Germinal center (tissue), 1 donor: Measurements from ENCODE around the gene PLIN4.
"Not testable (repeated sequence)": the region's sequence is repeated elsewhere in the genome, so short reads cannot be mapped to it uniquely, and the experiment has no call there.

Experiments
- DNase-seq: peaks from one replicate; pipeline ENCODE4 v3.0.0; 2012; ENCODE audit warnings: mixed read lengths, low spot score

PLIN4 gene

DNA sequence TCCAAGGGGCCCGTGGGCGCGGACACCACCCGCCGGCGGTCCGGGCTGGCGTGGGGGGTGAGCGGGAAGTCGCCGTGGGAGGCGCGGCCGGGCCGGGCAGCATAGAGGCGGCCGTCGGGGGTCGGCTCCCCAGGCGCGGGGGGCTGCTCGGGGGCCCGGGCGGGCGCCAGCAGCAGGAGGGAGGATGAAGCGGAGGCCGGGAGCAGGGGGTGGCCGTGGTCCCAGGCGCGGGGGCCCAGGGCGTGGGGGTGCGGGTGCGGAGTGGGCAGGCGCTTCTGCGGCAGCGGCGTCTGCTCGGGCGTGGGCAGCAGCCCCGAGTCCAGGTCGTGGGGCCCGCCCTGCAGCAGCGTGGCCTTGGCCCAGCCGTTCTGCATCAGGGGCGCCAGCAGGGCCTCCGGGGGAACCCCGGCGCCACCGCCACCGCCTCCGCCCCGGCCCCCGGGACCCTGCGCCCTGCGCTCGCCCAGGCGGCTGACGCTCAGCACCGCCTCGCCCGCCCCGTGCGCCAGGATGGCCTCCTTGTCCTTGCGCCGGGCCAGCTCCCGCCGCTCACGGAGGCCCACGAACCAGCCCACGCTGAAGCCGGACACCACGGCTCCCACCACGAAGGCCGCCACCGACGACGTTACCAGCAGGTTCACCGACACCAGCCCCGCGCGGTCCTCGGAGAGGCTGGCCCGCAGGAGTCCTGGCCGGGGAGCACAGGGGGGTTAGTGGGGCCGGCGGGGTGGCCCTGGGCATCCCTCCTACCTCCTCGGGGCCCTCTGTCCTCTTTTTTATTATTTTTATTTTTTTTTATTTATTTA, 25.8 kb upstream of the PLIN4 start:
- no peak for DNase-seq

DNA sequence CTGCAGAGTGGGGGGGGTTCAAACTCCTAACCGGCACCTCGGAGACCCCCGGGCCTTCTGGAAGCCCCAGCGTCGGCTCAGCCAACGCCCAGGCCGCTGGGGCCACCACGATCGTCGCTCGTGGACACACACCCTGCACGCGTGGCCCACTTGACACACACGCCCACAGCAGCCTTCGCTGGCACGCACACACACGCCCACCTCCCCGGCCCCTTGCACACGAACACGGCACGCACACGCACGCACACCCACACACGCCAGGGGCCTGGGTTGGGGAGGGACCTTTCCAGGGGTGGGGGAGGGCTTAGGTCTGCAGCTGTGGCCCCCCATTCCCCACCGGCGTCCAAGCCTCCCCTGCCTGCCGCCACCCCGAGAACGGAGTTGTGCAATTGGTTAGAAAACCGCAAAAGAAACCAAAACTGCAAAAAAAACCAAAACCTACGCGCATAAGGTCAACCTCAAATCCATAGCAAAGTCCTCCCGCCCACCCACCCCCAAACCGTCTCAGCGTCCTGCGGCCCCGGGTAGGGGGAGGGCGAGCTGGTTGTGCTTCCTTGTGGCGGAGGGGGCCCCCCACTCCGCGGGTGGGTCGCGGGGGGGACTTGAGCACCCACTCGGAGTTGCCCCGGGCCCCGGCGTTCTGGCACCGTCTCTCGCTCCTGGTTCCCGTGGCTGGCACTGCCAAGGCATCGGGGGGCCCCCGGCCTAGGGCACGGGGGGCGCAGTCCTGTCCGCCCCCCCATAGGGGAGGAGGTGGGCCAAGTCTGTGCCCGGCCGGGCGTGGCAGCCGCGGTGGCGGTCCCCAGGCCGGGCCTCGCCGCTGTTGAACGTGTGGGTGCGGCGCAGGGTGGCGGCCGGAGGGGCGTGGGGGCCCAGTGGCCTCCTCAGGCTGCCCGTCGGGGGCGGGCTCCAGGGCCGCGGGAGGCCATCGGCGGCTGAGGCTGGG, 24.9 kb upstream of the PLIN4 start:
- no peak for DNase-seq

DNA sequence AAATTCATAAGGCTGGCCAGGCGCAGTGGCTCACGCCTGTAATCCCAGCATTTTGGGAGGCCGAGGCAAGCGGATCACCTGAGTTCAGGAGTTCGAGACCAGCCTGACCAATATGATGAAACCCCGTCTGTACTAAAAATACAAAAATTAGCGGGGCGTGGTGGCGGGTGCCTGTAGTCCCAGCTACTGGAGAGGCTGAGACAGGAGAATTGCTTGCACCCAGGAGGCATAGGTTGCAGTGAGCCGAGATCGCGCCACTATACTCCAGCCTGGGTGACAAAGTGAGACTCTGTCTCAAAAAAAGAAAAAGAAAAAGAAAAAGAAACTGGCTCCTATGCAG, 23.5 kb upstream of the PLIN4 start:
- not testable (repeated sequence) for DNase-seq

DNA sequence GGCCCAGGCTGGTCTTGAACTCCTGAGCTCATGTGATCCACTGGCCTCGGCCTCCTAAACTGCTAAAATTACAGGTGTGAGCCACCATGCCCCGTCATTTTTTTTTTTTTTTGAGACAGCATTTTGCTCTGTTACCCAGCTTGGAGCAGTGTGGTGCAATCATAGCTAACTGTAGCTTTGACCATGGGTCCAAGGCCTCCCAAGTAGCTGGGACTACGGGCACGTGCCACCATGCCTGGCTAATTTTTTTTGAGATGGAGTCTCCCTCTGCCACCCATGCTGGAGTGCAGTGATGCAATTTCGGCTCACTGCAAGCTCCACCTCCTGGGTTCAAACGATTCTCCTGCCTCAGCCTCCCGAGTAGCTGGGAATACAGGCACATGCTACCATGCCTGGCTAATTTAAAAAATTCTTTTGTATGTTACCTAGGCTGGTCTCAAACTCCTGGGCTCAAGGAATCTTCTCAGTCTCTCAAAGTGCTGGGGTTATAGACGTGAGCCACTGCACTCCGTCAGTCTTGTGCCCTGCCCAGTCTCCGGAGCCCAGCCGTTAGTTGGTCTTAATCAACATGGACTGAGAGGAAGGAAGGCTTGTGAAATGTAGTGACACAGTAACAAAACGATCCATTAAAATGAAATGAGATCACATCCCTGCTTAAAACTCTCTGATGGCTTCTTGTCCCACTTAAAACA, 23.0 kb upstream of the PLIN4 start:
- no peak for DNase-seq

DNA sequence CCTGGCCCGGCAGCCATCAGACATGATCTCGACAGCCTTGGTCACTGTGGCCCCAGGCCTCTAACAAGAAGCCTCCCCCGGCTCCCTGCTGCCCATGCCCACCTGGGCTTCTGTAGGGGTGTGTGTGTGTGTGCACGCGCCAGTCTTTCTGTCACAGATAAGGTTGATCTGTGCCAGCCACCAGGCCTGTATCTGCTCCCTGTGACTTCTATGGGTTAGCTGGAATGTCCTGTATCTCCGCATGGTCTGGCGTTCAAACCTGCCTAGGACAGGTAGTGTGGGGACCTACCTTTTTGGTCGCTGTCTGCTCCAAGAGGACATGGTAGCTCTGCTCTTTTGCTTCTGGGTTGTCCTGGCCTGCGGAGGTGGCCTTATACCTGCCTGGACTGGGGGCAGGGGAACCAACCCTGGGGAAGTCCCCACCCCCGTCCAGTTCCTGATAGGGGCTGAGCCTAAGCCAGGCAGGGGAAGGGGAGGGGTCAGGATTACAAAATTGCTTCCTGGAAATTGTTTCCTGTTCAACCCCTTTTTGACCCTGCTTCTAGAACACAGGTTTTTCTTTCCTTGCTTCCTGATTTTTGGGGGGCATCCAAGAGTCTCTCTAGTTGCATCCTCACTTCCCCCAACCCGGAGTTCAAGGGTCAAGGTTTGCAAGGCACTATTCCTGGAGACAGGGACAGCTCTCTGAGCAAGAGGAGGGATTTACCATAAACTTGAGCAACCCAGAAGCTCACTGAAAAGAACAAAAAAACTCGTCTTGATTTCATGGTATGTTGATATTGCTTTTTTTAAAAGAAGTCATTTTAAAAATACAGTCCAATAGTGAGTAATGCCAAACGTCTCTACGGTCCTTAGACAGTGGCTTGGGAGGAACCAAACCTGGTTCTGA, 21.7 kb upstream of the PLIN4 start, which contains the start of gene LRG1:
TSS of gene LRG1 (minus strand) at position 344 of the 889 bp plus-strand sequence. CDS start at position 321, 23 bp downstream.
- peak; percentile 47 for DNase-seq

DNA sequence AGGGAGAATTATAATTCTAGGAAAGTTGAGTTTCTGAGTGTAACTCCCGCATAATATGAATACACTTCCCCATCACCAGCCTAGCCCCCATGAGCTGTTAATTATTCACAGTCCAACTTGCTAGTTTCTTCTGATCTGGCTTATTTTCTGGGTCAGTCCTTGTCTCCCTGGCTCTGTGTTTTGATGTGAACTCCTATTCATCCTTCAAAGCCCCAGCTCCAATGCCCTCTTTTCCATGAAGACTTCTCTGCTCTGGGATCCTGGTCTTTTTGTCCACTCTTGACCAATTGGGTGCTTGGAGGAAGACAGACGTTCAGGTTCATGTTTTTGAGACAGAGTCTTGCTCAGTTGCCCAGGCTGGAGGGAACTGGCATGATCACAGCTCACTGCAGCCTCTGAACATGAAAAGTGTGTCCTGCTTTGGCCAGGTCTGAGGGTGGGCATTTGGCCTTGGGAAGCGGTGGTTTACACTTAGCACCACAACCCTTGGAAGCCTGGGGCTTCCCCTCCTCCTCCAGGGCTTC, 20.9 kb upstream of the PLIN4 start:
- no peak for DNase-seq

DNA sequence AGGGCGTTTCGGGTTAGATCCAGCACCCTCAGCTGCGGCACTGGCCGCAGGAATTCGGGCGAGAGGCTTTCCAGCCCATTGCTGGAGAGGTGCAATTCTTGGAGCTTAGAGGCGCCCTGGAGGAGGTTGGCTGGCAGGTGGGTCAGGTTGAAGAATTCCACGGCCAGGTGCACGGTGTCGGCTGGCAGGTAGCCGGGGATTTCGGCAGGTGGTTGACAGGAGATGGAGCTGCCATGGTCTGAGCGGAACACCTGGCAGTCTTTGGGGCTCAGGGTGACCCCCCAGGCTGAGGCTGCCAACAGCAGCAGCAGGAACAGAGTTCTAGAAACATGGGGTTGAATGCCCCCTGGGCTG, 20.3 kb upstream of the PLIN4 start:
- DNase-seq: no peak

DNA sequence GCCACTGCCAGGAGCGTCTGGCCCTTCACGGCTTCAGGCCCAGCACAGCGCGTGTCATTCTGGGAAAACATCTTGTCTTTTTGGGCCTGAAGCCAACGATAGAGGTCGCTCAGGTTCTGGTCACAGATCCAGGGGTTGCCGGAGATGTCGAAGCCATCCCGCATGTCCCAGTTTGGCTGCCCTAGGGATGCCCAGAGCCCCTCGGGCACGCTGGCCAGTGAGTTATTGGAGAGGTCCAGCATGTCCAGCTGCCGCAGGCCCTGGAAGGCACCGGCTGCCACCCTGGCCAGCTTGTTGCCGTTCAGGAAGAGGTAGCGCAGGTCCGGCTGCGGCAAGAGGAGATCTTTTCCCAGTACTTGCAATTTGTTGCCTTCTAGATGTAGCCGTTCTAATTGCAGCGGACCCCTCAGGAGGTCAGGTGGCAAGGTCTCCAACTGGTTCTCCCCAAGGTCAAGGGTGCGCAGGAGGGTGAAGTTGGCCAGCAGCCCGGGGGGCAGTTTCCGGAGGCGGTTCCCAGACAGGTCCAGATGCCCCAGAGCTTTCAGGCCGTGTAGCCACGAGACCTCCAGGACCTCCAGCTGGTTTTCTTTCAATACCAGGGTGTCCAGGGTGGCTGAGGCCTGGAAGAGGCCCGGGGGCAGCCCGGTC, 19.8 kb upstream of the PLIN4 start:
- DNase-seq: no peak

DNA sequence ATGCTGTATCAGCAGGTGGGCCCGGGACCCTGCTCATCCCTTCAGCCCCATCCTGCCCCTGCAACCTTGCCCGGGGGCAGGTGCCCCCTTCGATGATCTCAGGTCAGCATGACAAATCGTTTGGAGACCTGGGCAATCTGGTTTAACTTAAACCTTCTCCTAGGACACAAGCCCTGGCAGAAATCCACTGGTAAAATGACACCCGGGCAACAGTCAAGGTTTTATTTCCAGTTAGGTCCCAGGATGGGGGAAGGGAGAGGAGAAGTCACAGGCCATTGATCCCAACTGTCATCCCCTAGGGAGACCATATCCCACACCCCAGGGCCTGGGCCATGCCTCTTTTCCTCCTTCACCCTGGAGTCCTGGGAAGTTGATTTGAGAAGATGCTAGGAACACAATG, 18.5 kb upstream of the PLIN4 start:
- DNase-seq: no peak

DNA sequence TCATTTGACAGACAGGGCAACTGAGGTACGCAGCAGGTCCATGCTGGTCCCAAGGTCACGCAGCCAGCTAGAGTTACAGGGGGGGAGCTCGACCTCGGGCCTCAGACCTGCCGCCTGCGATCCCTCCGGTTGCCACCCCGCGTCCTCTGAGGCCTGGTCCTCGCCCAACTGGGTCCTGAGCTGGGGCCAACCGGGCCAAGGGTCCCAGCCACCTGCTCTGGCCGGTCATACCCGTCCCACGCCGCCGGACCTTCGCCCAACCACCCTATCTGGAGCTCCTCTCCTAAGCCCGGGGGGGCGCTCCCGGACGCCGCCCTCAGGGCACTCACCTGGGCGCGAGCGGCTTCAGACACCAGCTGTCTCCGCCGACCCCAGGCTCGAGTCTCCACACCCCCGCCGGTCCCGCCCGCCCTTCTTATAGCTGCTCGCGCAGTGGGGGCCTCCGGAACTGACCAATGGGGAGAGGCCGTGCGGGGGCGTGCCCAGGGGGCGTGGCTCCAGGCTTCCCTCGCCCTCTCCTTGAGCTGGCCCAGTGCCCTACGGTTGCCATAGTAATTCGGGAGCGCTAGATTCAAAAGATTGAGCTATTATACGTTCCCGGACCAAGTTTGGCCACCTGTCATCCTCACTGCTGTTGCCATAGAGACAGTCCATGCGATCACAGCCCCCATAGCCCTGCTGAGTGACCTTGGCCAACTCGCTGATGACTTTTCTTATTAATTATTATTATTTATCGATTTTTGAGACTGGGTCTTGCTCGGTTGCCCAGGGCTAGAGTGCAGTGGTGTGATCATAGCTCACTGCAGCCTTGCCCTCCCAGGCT, 16.8 kb upstream of the PLIN4 start, which contains the start of gene PLIN5:
TSS of gene PLIN5 (minus strand) at position 389 of the 823 bp plus-strand sequence. CDS start 1,150 bp downstream, outside the sequence.
- DNase-seq: peak; percentile 86

DNA sequence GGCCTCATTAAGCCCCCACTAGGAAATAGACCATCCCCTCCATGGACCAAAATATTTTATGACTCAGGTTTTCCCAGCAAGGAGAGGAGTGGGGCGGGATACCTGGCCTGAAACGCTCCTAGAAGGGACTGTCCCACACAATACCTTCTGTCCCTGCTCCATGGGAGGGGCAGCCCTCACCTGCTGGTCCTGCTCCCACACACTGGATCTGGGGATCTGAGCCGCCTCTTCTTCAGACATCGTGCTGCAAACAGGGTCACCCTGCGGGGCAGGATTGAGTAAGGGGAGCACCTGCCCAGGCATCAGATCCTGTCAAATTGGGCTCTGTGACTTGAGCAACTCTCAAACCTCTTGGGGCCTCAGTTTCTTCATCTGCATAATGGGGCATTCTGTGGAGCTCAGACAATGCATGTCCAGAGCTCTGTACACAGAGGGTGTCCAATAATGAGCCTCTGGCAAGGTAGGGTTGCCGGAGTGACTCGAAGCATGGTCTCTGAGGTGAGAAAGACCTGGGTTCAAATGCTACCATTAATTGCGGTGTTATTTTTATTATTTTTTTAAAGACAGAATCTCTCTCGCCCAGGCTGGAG, 15.6 kb upstream of the PLIN4 start:
- no peak for DNase-seq

DNA sequence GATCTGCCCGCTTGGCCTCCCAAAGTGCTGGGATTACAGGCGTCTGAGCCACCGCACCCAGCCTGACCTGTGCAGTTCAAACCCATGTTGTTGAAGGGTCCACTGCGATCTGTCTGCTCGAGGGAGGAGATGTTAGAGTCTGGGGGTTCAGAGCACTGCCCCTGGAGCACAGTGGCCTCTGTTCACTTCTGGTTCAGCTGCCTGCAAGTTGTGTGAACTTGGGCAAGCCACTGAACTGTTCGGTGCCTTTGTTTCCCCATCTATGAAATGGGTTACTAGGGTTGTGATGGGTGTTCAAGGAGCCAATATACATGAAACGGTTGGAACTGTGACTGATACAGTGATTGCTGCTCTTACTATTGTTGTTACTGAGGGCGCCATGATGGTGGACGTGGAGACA, 15.0 kb upstream of the PLIN4 start:
- no peak for DNase-seq

DNA sequence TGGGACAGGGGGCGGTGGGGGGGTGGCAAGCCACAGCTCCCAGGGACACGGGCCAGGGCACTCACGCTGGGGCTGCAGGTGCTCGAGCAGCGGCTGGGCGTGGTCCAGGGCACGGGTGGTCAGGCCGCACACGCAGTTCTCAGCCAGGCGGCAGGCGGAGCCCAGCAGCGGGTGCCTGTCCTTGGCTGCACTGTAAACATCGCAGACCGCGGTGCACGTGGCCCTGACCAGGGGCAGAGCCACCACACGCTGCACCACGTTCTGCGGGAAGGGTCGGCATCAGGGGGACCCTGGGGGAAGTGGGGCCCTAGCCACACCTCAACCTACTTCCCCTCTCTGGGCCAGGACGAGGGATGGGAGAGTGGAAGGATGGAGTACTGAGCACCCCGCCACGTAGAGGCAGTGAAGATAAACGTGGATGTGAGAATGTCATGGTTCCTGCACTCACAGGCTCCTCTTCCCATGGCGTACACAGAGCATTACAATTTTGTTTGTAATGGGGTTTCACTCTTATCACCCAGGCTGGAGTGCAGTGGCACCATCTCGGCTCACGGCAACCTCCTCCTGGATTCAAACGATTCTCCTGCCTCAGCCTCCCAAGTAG, 13.4 kb upstream of the PLIN4 start:
- DNase-seq: no peak

DNA sequence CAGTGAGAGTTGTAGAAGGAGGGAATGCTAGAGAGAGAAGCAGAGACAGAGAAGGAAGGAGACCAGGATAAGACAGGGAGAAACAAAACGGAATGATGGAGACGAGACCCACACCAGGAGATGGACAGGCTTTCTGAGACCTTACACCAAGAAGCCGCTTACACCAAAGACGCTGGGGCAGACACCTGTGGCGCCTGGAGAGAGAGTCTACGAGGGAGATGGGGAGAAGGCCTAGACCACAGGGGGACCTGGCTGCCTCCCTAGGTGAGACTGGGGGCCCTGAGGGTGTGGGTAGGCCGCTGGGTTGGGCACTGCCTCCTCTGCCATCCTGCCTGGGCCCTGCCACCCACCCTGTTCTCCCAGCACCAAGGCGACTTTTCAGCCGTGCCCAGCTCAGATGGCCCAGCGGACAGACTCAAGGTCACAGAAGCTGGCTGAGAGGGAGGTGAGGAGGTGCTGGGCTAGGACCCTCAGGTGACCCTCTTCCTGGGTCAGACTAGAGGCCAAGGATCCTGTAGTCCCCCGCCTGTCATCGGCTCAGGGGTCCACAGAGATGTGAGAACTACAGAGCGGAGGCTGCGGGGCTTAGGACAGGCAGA, 11.7 kb upstream of the PLIN4 start:
- DNase-seq: no peak

DNA sequence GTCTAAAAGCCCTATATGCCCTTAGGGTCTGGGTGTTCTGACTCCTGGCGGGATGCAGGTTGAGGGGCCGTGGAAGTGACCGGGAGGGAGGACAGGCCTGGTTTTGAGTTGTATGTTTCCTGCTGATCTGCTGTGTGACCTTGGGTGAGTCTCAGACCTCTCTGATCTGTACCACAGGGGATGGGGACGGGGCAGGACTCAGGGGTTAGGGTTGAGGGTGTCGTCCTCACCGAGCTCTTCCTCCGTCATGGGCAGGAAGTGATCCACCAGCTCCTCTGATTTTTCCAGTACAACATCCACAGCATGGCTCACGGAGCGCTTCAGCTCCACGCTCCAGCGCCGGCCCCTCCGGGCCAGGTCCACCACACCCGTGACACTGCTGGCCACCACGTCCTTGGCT, 10.6 kb upstream of the PLIN4 start:
- no peak for DNase-seq

DNA sequence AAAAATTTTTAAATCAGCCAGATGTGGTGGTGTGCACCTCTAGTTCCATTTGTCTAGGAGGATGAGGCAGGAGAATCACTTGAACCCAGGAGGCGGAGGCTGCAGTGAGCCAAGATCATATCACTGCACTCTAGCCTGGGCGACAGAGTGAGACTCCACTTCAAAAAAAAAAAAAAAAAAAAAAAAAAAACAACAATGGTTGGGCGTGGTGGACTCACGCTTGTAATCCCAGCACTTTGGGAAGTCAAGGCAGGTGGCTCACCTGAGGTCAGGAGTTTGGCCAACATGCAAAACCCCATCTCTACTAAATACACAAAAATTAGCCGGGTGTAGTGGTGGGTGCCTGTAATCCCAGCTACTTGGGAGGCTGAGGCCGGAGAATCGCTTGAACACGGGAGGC, 9.1 kb upstream of the PLIN4 start:
- not testable (repeated sequence) for DNase-seq

DNA sequence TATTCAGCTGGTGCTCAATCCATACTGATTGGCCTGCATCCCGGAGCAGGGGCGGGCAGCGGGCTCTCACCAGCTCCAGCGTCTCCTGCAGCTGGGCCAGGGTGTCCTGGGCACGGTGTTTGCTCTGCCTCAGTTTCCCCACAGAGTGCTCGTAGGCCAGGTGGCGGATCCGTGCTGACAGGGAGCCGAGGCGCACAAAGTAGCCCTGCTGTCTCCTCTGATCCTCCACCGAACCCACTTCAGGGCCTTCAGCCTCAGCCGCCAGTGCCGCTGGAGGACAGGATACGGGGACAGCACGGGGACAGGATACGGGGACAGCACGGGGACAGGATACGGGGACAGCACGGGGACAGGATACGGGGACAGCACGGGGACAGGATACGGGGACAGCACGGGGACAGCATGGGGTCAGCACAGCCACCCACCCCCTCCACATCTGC, 7.3 kb upstream of the PLIN4 start:
- DNase-seq: no peak

DNA sequence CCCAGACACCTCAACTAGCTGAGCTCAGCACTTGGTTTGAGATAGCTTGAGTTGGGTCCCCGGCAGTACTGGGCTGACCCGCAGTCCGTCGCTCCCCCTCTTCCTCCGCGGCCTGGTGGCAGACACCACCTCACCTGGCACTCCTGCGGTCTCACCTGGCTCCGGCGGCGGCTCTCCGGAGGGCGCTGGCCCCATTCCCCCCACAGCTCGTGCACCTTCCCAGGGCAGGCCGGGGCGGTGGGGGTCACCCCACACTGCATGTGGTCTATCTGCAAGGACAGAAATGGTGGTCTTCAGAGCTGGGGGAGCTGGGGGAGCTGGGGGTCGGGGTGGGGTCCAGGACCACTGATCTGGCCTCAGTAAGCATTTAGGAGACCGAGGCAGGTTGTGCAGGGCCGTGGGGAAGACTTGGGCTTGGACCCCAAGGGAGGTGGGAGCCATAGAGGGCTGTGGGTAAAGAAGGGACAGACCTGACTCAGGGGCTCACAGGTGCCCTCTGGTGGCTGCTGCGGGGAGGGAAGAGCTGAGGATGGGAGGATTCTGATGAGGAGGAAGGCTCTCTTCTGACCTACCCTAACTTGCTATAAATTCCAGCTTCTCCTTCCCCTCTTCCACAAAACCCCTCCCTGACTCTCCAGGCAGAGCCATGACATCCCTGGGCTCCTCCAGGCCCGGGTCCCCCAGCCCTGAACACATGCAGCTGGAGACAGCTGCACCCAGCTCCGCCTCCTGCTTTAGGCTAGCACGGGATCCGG, 6.7 kb upstream of the PLIN4 start:
- DNase-seq: peak; percentile 65
